Neural cell (in vitro differentiated cells): ENCODE data around the gene CFAP52.
"Not testable (repeated sequence)": the region's sequence is repeated elsewhere in the genome, so short reads cannot be mapped to it uniquely, and the experiment has no call there.

ENCODE experiments used
- CTCF ChIP-seq: fragments of 450-650 bp; IDR thresholded peaks from 2 replicates; pipeline ENCODE4 v1.5.1; 2014; ENCODE audit warnings: antibody characterized with exemption, mild to moderate bottlenecking, moderate library complexity; ENCODE audit not compliant: poor library complexity, severe bottlenecking
- EP300 ChIP-seq: fragments of 450-650 bp; conservative IDR thresholded peaks from 2 replicates; pipeline ENCODE4 v1.6.1; 2014; ENCODE audit warnings: antibody characterized with exemption, mild to moderate bottlenecking, moderate library complexity; ENCODE audit not compliant: poor library complexity, severe bottlenecking
- POLR2AphosphoS5 ChIP-seq: IDR thresholded peaks from 2 replicates; pipeline ENCODE4 v1.6.1; 2012
- REST ChIP-seq: IDR thresholded peaks from 2 replicates; pipeline ENCODE4 v1.6.1; 2012; ENCODE audit warnings: borderline replicate concordance
- TAF1 ChIP-seq: IDR thresholded peaks from 2 replicates; pipeline ENCODE4 v1.6.1; 2012; ENCODE audit warnings: low read depth

GRCh38 chr17:9607058-9607457, 30.6 kb downstream of the CFAP52 start:
- not testable (repeated sequence) for TF ChIP-seq CTCF, TAF1, REST, EP300, POLR2AphosphoS5
